Suprapubic skin (tissue), 4 donors: ENCODE measurements around the gene PKN2. TPM values are rescaled to one million over a fixed set of nuclear protein-coding genes. Genes with fewer than 3 reads are reported as not detected.

Source experiments
- DNase-seq, 2 donors: peaks; one replicate each; pipeline ENCODE4 v3.0.0-alpha.2; 2019; ENCODE audit warnings: low spot score in 2 of 2
- H3K27ac ChIP-seq: fragments of 200-600 bp; sonication (generic); one replicate; pipeline ENCODE4 v1.5.1; 2019
- H3K27me3 ChIP-seq: fragments of 200-600 bp; sonication (generic); one replicate; pipeline ENCODE4 v1.5.1; 2019
- H3K36me3 ChIP-seq: fragments of 200-600 bp; sonication (generic); one replicate; pipeline ENCODE4 v1.5.1; 2019
- H3K4me1 ChIP-seq: fragments of 200-600 bp; sonication (generic); one replicate; pipeline ENCODE4 v1.5.1; 2019
- H3K4me3 ChIP-seq: fragments of 200-600 bp; sonication (generic); one replicate; pipeline ENCODE4 v1.5.1; 2019; ENCODE audit warnings: mild to moderate bottlenecking
- H3K9me3 ChIP-seq: fragments of 200-600 bp; sonication (generic); one replicate; pipeline ENCODE4 v1.5.1; 2019
- CTCF ChIP-seq, 2 donors: fragments of 200-600 bp in 1 of 2; fragments of 450-650 bp in 1 of 2; sonication (generic) in 1 of 2; IDR thresholded peaks; one replicate each; pipeline ENCODE4 v1.5.1; 2016 to 2019; ENCODE audit warnings: antibody characterized with exemption in 2 of 2, mild to moderate bottlenecking in 1 of 2, moderate library complexity in 1 of 2
- EP300 ChIP-seq: sonication (generic); formaldehyde crosslinking; IDR thresholded peaks from one replicate; pipeline ENCODE4 v1.6.1; 2017; ENCODE audit warnings: antibody characterized with exemption
- POLR2A ChIP-seq, 2 donors: fragments of 450-650 bp; IDR thresholded peaks; one replicate each; pipeline ENCODE4 v1.6.1; 2017; ENCODE audit warnings: antibody characterized with exemption in 2 of 2, mild to moderate bottlenecking in 2 of 2, moderate library complexity in 2 of 2
- POLR2AphosphoS5 ChIP-seq, 3 donors: sonication (generic); formaldehyde crosslinking; IDR thresholded peaks; one replicate each; pipeline ENCODE4 v1.6.1; 2017; ENCODE audit warnings: antibody characterized with exemption in 3 of 3
- WGBS: methylation state at CpG from one replicate; pipeline ENCODE4 v1.1.5; 2018; 5-methylcytosine and 5-hydroxymethylcytosine counted together
- total RNA-seq, 4 donors: library from RNA; depleted of rRNA; stranded (reverse); fragments of >200 nt; gene quantifications; one replicate each; pipeline ENCODE4 v1.1.0, GENCODE V29; 2016

Gene PKN2
- 10 to 100 TPM; 17.7 to 68.2 (median 33.6) TPM for total RNA-seq

GRCh38 chr1:88683541-88684481, at the start of gene PKN2:
Gene PKN2 (plus strand): TSS chr1:88684273. CDS start chr1:88684581, 308 bp downstream.
- Histone ChIP-seq H3K4me1 (peaks cover 36% of the 10 kb centered on the region), H3K9me3 (no peaks in the 10 kb centered on the region), H3K27me3 (no peaks in the 10 kb centered on the region), H3K4me3 (peak within 1 kb of the TSS; percentile 94), H3K36me3 (no peaks in the 10 kb centered on the region), H3K27ac (peak within 1 kb of the TSS; percentile 94)
- no peak for TF ChIP-seq EP300
- peak; percentile 72 to 88 (median 88) for TF ChIP-seq POLR2AphosphoS5 (IDR thresholded peaks at IDR 0.05)
- peak in 1 of 2 donors; percentile 29 for TF ChIP-seq CTCF (IDR thresholded peaks at IDR 0.05)
- TF ChIP-seq POLR2A (IDR thresholded peaks at IDR 0.05): peak; percentile 55 to 78
- peak; percentile 96 to 98 for DNase-seq
- under 1% methylated on average over 50 of the region's 66 CpGs for WGBS

GRCh38 chr1:88634538-88634937, 49.5 kb upstream of the PKN2 start:
- no peaks in the 10 kb centered on the region for H3K4me1 ChIP-seq
- WGBS: 85% methylated on average over 1 of the region's 1 CpG
- no peak overlapping the region for H3K27ac ChIP-seq
- TF ChIP-seq CTCF (IDR thresholded peaks at IDR 0.05): no peak
- TF ChIP-seq POLR2AphosphoS5 (IDR thresholded peaks at IDR 0.05): no peak
- no peak for TF ChIP-seq EP300
- no peak for TF ChIP-seq POLR2A (IDR thresholded peaks at IDR 0.05)
- no peak overlapping the region for H3K4me3 ChIP-seq
- H3K27me3 ChIP-seq: no peaks in the 10 kb centered on the region
- peaks cover 14% of the 10 kb centered on the region for H3K9me3 ChIP-seq
- no peak for DNase-seq
- no peaks in the 10 kb centered on the region for H3K36me3 ChIP-seq

GRCh38 chr1:88640060-88640459, 44.0 kb upstream of the PKN2 start:
- Histone ChIP-seq H3K9me3 (peaks cover 9% of the 10 kb centered on the region), H3K27ac (no peak overlapping the region), H3K36me3 (no peaks in the 10 kb centered on the region), H3K4me3 (no peak overlapping the region), H3K4me1 (no peaks in the 10 kb centered on the region), H3K27me3 (no peaks in the 10 kb centered on the region)
- TF ChIP-seq POLR2A (IDR thresholded peaks at IDR 0.05): no peak
- WGBS: 100% methylated on average over 1 of the region's 1 CpG
- no peak for DNase-seq

- H3K4me3 ChIP-seq: no peak overlapping the region
- no peak for DNase-seq
- H3K9me3 ChIP-seq: no peaks in the 10 kb centered on the region
- no peaks in the 10 kb centered on the region for H3K36me3 ChIP-seq
- no peaks in the 10 kb centered on the region for H3K4me1 ChIP-seq
- no peak overlapping the region for H3K27ac ChIP-seq
- H3K27me3 ChIP-seq: no peaks in the 10 kb centered on the region
- TF ChIP-seq EP300: no peak
- no peak for TF ChIP-seq POLR2A (IDR thresholded peaks at IDR 0.05)
- no peak for TF ChIP-seq POLR2AphosphoS5 (IDR thresholded peaks at IDR 0.05)
- TF ChIP-seq CTCF (IDR thresholded peaks at IDR 0.05): no peak
These were observed 38.2 kb upstream of the PKN2 start for GRCh38 chr1:88645886-88646285.

- TF ChIP-seq CTCF (IDR thresholded peaks at IDR 0.05) (no peak), POLR2AphosphoS5 (IDR thresholded peaks at IDR 0.05) (no peak), POLR2A (IDR thresholded peaks at IDR 0.05) (no peak), EP300 (no peak)
- no peak overlapping the region for H3K27ac ChIP-seq
- H3K4me3 ChIP-seq: no peak overlapping the region
- no peak for DNase-seq
- no peaks in the 10 kb centered on the region for H3K4me1 ChIP-seq
- no peaks in the 10 kb centered on the region for H3K9me3 ChIP-seq
- H3K36me3 ChIP-seq: no peaks in the 10 kb centered on the region
- no peaks in the 10 kb centered on the region for H3K27me3 ChIP-seq
These were observed 37.4 kb upstream of the PKN2 start for GRCh38 chr1:88646476-88647248.
